ENCODE results near the gene CORO6.
"Not testable (repeated sequence)": the region's sequence is repeated elsewhere in the genome, so short reads cannot be mapped to it uniquely, and the experiment has no call there.

Gene CORO6

GRCh38 chr17:29622337-29623282 lies at the start of gene CORO6:
TSS of gene CORO6 (minus strand) at chr17:29622912. CDS start at chr17:29621421, 1,491 bp downstream.
- peak; percentile 69 for DNase-seq

- no peak for DNase-seq
Observed at GRCh38 chr17:29671661-29672060, 48.9 kb upstream of the CORO6 start.

GRCh38 chr17:29669266-29669665 lies 46.6 kb upstream of the CORO6 start:
- no peak for DNase-seq

- DNase-seq = no peak
Observed at GRCh38 chr17:29667969-29668368, 45.3 kb upstream of the CORO6 start.

- no peak for DNase-seq
Observed at GRCh38 chr17:29665481-29665810, 42.7 kb upstream of the CORO6 start.

- DNase-seq = no peak
Observed at GRCh38 chr17:29664743-29665480, 42.2 kb upstream of the CORO6 start.

GRCh38 chr17:29663155-29663554 lies 40.4 kb upstream of the CORO6 start:
- peak; percentile 44 for DNase-seq

GRCh38 chr17:29661213-29661612 lies 38.5 kb upstream of the CORO6 start:
- DNase-seq = no peak

- DNase-seq = no peak
Observed at GRCh38 chr17:29659155-29659554, 36.4 kb upstream of the CORO6 start.

- no peak for DNase-seq
Observed at GRCh38 chr17:29655323-29655722, 32.6 kb upstream of the CORO6 start.

GRCh38 chr17:29653995-29654714 lies 31.4 kb upstream of the CORO6 start:
- DNase-seq = peak; percentile 74

GRCh38 chr17:29652976-29653375 lies 30.3 kb upstream of the CORO6 start:
- no peak for DNase-seq

GRCh38 chr17:29651913-29652312 lies 29.2 kb upstream of the CORO6 start:
- DNase-seq = not testable (repeated sequence)

- no peak for DNase-seq
Observed at GRCh38 chr17:29650396-29650795, 27.7 kb upstream of the CORO6 start.

GRCh38 chr17:29649359-29649758 lies 26.6 kb upstream of the CORO6 start:
- no peak for DNase-seq

GRCh38 chr17:29648005-29648404 lies 25.3 kb upstream of the CORO6 start:
- DNase-seq = no peak

- DNase-seq = peak; percentile 76
Observed at GRCh38 chr17:29645515-29646051, 22.9 kb upstream of the CORO6 start.

- DNase-seq = no peak
Observed at GRCh38 chr17:29643817-29644160, 21.1 kb upstream of the CORO6 start.

GRCh38 chr17:29642171-29642611 lies 19.5 kb upstream of the CORO6 start:
- DNase-seq = no peak

- DNase-seq = no peak
Observed at GRCh38 chr17:29640981-29641642, 18.4 kb upstream of the CORO6 start.

GRCh38 chr17:29640413-29640812 lies 17.7 kb upstream of the CORO6 start:
- DNase-seq = no peak

GRCh38 chr17:29633886-29634285 lies 11.2 kb upstream of the CORO6 start:
- no peak for DNase-seq

Data from hematopoietic multipotent progenitor cell treated with erythropoietin and hydrocortisone succinate and interleukin-3 and kit ligand, for 6 days (in vitro differentiated cells).